K562 (cell line): ENCODE results near the gene GPM6B.

ENCODE experiments used
- BRF1 ChIP-seq: IDR thresholded peaks from 3 replicates; pipeline ENCODE4 v1.6.1; 2011; ENCODE audit warnings: borderline replicate concordance, mild to moderate bottlenecking; ENCODE audit not compliant: insufficient read length; ENCODE audit errors: extremely low read depth
- CBX3 ChIP-seq, 2 experiments: IDR thresholded peaks; 1 replicate in 1 of 2; 2 replicates in 1 of 2; pipeline ENCODE4 v1.6.1; 2012; ENCODE audit warnings: inconsistent platforms in 2 of 2, low read length in 2 of 2, borderline replicate concordance in 1 of 2, control low read depth in 1 of 2
- CSDE1 ChIP-seq, 2 experiments: fragments of 450-650 bp; IDR thresholded peaks; 2 replicates each; pipeline ENCODE4 v1.6.1; 2016; ENCODE audit warnings: mild to moderate bottlenecking in 1 of 2
- FOSL1 ChIP-seq: fragments of 200-800 bp; sonication (Bioruptor generic); conservative IDR thresholded peaks from 2 replicates; pipeline ENCODE4 v1.6.1; 2016; ENCODE audit warnings: missing genetic modification characterization, missing compliant biosample characterization
- KAT7 ChIP-seq: sonication (generic); formaldehyde crosslinking; IDR thresholded peaks from 2 replicates; pipeline ENCODE4 v1.8.0; 2022; ENCODE audit warnings: missing genetic modification reagents, mild to moderate bottlenecking, borderline replicate concordance
- NRF1 ChIP-seq, 2 experiments: fragments of 450-650 bp; IDR thresholded peaks in 1 of 2; conservative IDR thresholded peaks in 1 of 2; 2 replicates each; pipeline ENCODE4 v1.6.1; 2014; ENCODE audit warnings: mild to moderate bottlenecking in 2 of 2
- POLR2A ChIP-seq: fragments of 450-650 bp; conservative IDR thresholded peaks from 2 replicates; pipeline ENCODE4 v1.6.1; 2016
- PYGO2 ChIP-seq: fragments of 450-650 bp; IDR thresholded peaks from 2 replicates; pipeline ENCODE4 v1.6.1; 2016; ENCODE audit warnings: mild to moderate bottlenecking, missing genetic modification characterization, moderate library complexity, missing compliant biosample characterization
- SIX5 ChIP-seq, 2 experiments: IDR thresholded peaks; 2 replicates each; pipeline ENCODE4 v1.6.1; 2011; ENCODE audit warnings: low read length in 2 of 2, borderline replicate concordance in 1 of 2, low read depth in 1 of 2, mild to moderate bottlenecking in 1 of 2, moderate library complexity in 1 of 2; ENCODE audit not compliant: insufficient read depth in 1 of 2
- TCF7 ChIP-seq: sonication (generic); IDR thresholded peaks from 2 replicates; pipeline ENCODE4 v1.6.1; 2016; ENCODE audit warnings: antibody characterized with exemption, borderline replicate concordance
- ZC3H4 ChIP-seq: sonication (generic); formaldehyde crosslinking; IDR thresholded peaks from 2 replicates; pipeline ENCODE4 v1.9.0; 2021; ENCODE audit warnings: missing genetic modification reagents, borderline replicate concordance
- ZNF57 ChIP-seq: fragments of 450-650 bp; formaldehyde crosslinking; IDR thresholded peaks from 2 replicates; pipeline ENCODE4 v1.4.0; 2020; ENCODE audit warnings: mild to moderate bottlenecking, moderate library complexity
- TF ChIP-seq, protein P1 (sequence below), 2 experiments: IDR thresholded peaks; 2 replicates each; pipeline ENCODE4 v1.6.1; 2011; ENCODE audit warnings: borderline replicate concordance in 1 of 2, control low read depth in 1 of 2, low read depth in 1 of 2, low read length in 1 of 2, mild to moderate bottlenecking in 1 of 2, mixed read lengths in 1 of 2, moderate library complexity in 1 of 2; ENCODE audit not compliant: insufficient read depth in 1 of 2, insufficient read length in 1 of 2, poor library complexity in 1 of 2, severe bottlenecking in 1 of 2; ENCODE audit errors: extremely low read depth in 1 of 2

DNA sequence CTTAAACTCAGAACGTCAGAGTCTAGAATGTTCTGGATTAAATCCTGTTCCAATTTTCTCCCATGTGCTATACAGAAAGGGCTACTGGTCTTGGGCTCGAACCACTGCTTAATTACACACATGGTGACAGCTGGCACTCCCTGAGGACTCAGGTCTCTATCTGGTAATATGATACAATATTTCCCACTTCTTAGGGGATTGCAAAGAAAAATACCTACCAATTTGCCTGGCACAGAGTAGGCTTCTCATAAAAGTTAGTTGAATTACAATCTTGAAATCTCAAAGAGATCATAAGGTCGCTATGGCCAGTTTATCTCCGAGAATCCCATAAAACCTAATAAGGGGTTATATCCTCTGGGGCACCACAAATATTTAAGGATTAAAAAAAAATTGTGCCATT, 8.6 kb downstream of the GPM6B start:
- TF ChIP-seq BRF1: no peak
- no peak for TF ChIP-seq CSDE1 (IDR thresholded peaks at IDR 0.05)
- no peak for TF ChIP-seq ZC3H4 (CRISPR knock-in tag)
- no peak for TF ChIP-seq PYGO2 (tag)
- TF ChIP-seq CBX3 (IDR thresholded peaks at IDR 0.05; ENCODE audit: borderline replicate concordance in 1 of 2, low read length in 2 of 2): no peak
- TF ChIP-seq ZNF57: no peak
- TF ChIP-seq KAT7: no peak
- no peak for TF ChIP-seq SIX5 (IDR thresholded peaks at IDR 0.05; ENCODE audit: borderline replicate concordance in 1 of 2, insufficient read depth in 1 of 2, low read depth in 1 of 2, low read length in 2 of 2)
- TF ChIP-seq NRF1 (conservative IDR thresholded peaks at IDR 0.05 in 1 of 2, IDR thresholded peaks at IDR 0.05 in 1 of 2): no peak
- TF ChIP-seq FOSL1 (tag): no peak
- TF ChIP-seq POLR2A: no peak
- TF ChIP-seq TCF7: no peak
- TF ChIP-seq, protein P1, sequence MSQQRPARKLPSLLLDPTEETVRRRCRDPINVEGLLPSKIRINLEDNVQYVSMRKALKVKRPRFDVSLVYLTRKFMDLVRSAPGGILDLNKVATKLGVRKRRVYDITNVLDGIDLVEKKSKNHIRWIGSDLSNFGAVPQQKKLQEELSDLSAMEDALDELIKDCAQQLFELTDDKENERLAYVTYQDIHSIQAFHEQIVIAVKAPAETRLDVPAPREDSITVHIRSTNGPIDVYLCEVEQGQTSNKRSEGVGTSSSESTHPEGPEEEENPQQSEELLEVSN (IDR thresholded peaks at IDR 0.05; ENCODE audit: borderline replicate concordance in 1 of 2, extremely low read depth in 1 of 2, insufficient read depth in 1 of 2, insufficient read length in 1 of 2, low read depth in 1 of 2, low read length in 1 of 2, poor library complexity in 1 of 2, severe bottlenecking in 1 of 2): no peak
